Lower leg skin (tissue), 3 donors: ENCODE data around the gene NTRK3.

Source experiments
- POLR2A ChIP-seq, 2 donors: fragments of 450-650 bp; IDR thresholded peaks; one replicate each; pipeline ENCODE4 v1.6.1; 2016 to 2017; ENCODE audit warnings: antibody characterized with exemption in 2 of 2, mild to moderate bottlenecking in 1 of 2, moderate library complexity in 1 of 2
- TF ChIP-seq, protein P1 (sequence below), 3 donors: fragments of 450-650 bp; IDR thresholded peaks; one replicate each; pipeline ENCODE4 v1.5.1; 2016; ENCODE audit warnings: antibody characterized with exemption in 3 of 3, mild to moderate bottlenecking in 3 of 3, moderate library complexity in 2 of 3

DNA sequence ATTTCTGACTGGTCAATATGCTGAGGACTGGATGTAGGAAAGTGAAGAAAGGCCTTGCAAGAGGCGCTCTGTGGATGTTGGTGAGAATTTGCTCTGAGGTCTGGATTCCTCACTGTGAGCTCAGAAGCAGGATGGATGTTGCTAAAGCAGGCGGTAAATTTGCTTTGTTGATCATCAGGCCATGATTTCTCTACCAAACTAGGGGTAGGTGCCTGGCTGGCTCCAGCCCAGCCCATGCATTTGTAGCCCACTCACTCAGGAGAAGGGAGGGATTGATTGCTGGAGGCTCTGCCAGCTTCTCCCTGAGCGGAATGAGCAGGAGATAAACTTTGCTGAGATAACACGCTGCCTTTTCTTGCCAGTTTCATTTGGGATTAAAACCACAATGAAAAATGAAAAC is 44.3 kb upstream of the NTRK3 start:
- no peak for TF ChIP-seq POLR2A (IDR thresholded peaks at IDR 0.05)
- TF ChIP-seq, protein P1, sequence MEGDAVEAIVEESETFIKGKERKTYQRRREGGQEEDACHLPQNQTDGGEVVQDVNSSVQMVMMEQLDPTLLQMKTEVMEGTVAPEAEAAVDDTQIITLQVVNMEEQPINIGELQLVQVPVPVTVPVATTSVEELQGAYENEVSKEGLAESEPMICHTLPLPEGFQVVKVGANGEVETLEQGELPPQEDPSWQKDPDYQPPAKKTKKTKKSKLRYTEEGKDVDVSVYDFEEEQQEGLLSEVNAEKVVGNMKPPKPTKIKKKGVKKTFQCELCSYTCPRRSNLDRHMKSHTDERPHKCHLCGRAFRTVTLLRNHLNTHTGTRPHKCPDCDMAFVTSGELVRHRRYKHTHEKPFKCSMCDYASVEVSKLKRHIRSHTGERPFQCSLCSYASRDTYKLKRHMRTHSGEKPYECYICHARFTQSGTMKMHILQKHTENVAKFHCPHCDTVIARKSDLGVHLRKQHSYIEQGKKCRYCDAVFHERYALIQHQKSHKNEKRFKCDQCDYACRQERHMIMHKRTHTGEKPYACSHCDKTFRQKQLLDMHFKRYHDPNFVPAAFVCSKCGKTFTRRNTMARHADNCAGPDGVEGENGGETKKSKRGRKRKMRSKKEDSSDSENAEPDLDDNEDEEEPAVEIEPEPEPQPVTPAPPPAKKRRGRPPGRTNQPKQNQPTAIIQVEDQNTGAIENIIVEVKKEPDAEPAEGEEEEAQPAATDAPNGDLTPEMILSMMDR (IDR thresholded peaks at IDR 0.05), result no peak
